ENCODE results near the gene CEL.
"Not testable (repeated sequence)": the region's sequence is repeated elsewhere in the genome, so short reads cannot be mapped to it uniquely, and the experiment has no call there.

Gene CEL

GRCh38 chr9:133087429-133088145 is 25.8 kb downstream of the CEL start:
- DNase-seq = no peak

GRCh38 chr9:133088146-133088750 is 26.5 kb downstream of the CEL start:
- DNase-seq = no peak

- DNase-seq = no peak
Measured at GRCh38 chr9:133088756-133089155, 27.0 kb downstream of the CEL start.

GRCh38 chr9:133089271-133089671 is 27.5 kb downstream of the CEL start:
- DNase-seq = no peak

- DNase-seq = no peak
Measured at GRCh38 chr9:133090187-133090586, 28.4 kb downstream of the CEL start.

GRCh38 chr9:133090752-133091385 is 29.1 kb downstream of the CEL start:
- no peak for DNase-seq

GRCh38 chr9:133094351-133094750 is 32.6 kb downstream of the CEL start:
- DNase-seq = not testable (repeated sequence)

GRCh38 chr9:133094842-133095393 is 33.1 kb downstream of the CEL start:
- DNase-seq = no peak

GRCh38 chr9:133098104-133098754 is 36.4 kb downstream of the CEL start:
- DNase-seq = no peak

GRCh38 chr9:133098871-133099270 is 37.1 kb downstream of the CEL start:
- DNase-seq = no peak

GRCh38 chr9:133099726-133100505 is 38.1 kb downstream of the CEL start:
- DNase-seq = no peak

- DNase-seq = no peak
Measured at GRCh38 chr9:133100506-133101355, 39.0 kb downstream of the CEL start.

- no peak for DNase-seq
Measured at GRCh38 chr9:133101356-133102189, 39.8 kb downstream of the CEL start.

- DNase-seq = no peak
Measured at GRCh38 chr9:133102190-133103021, 40.6 kb downstream of the CEL start.

GRCh38 chr9:133103183-133103986 is 41.6 kb downstream of the CEL start:
- DNase-seq = peak; percentile 55

GRCh38 chr9:133103987-133104505 is 42.3 kb downstream of the CEL start:
- DNase-seq = no peak

GRCh38 chr9:133104718-133105460 is 43.1 kb downstream of the CEL start:
- no peak for DNase-seq

GRCh38 chr9:133105461-133105770 is 43.6 kb downstream of the CEL start:
- no peak for DNase-seq
